ENCODE data around the gene PRUNE2.

The PRUNE2 gene

DNA sequence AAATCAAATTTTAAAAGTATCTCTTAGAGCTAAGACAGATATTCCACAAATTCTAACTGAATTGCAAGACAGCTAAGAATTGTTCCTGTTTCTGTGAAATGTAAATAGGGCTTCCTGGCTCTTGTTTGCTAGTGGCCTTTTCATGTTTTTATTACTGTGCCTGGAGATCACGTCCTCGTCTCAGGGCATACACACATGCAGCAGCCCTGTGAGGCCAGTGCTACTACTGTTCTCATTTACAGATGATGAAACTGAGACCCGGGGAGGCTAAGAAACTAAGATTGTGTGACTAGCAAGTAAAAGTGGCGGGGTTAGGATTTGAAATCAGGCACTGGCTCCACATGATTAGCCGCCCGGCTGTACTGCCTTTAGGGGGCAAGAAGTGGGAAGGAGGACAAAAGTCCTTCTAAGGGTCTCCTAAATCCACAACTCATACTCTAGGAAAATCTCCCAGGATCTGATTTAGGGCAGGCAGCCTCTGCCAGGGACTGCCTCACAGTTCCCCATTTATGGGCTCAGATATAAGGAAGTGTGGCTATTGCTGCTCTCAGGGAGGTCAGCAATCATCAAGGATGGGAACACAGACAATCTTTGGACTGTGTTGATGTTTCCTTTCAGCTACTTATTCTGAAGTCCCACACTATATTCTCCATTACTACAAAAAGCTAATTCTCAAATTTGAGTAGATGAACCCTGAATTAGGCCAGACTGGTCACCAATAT lies 7.9 kb downstream of the PRUNE2 start:
- no peak for ATAC-seq

GRCh38 chr9:76896035-76896434 lies 9.9 kb downstream of the PRUNE2 start:
- no peak for ATAC-seq

DNA sequence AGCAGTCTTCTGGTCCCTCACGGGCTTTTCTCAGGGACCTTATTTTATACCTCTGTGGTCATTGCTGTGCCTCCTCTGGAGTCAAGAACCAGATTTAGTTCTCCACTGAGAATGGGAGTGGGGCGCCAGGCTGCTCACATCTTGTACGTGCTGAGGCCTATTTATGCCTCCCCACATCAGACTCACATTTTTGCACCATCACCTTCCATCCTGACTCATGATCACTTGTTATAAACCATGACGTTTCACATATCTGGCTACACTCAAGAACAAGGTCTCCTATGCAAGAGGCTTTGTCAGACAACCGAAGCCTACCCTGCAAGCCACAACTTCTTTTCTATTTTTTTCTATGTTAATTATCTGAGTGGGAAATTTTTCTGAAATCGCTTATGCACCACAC lies 10.7 kb downstream of the PRUNE2 start:
- no peak for ATAC-seq

DNA sequence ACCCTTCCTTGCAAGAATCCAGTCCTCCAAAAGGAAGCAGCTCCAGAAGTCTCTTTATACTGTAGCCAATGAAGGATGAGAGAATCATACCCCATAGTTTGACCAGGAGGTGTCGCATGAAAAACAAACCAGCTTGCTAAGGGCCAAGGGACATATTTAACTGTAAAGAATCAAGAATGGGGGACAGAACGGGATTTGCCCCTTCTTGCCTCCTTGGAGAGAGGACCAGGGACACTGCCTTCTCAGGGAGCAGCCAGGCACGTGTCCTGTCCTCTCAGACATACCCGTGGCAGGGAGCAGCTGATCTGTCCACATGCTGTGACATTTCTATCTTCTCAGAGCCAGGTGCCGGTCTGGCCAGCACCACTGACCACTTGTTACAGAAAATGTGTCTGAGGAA lies 11.7 kb downstream of the PRUNE2 start:
- no peak for ATAC-seq

- no peak for ATAC-seq
Observed at GRCh38 chr9:76893395-76893932, 12.4 kb downstream of the PRUNE2 start.

- ATAC-seq, result no peak
Observed at GRCh38 chr9:76891874-76892273, 14.0 kb downstream of the PRUNE2 start.

DNA sequence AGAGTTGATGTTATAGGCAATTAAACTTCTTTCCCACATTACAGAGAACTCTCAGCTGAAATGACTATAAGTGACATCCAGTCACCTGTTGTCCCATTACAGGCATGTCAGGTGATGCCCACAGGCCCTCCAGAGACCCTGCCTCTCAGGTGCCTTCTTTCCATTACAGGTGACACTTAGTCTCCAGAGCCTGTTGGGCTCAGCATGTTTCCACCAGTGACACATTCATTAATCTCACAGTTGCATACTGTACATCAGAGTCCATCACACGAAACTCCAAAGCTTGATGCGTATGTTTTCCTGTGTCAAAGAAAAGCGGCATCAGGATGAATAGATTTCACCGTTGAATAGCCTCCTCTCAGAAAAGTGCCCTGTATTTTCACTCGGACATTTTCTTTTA lies 14.6 kb downstream of the PRUNE2 start:
- ATAC-seq, result no peak

DNA sequence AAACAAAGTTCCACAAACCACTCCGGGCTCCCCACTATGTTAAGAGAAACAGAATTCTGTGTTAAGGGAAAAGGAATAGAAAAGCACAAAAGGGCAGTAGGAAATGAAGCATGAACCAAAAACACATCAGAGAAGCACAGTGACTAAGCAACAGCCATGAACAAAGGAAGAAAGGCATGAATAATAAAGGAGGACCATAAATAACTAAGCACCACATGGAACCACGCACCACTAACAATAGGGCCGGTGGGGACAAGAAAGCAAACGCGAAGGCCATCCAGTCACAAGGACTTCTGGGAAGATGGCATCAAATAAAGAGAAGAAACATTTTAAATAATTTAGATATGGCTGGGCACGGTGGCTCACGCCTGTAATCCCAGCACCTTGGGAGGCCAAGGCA lies 18.0 kb downstream of the PRUNE2 start:
- ATAC-seq, result no peak

- ATAC-seq, result no peak
Observed at GRCh38 chr9:76887003-76887821, 18.7 kb downstream of the PRUNE2 start.

DNA sequence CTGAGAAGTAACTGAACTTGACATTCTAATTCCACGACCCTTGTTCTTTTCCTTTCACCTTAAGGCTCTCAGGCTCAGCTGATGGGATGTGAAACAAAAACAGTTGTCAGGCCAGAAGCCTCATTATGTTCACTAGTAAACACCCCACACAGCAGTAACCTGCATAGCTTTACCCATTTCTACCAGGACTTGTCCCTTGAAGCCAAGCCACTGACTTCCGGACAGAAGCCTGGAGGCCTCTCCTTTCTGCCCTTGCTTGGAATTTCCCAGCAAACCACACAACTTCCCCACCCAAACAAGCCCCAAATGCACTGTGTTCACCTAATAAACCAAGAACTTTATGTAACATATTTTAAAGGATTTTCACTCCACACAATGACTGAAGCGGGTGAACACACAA lies 19.6 kb downstream of the PRUNE2 start:
- no peak for ATAC-seq

- ATAC-seq, result no peak
Observed at GRCh38 chr9:76884823-76885222, 21.1 kb downstream of the PRUNE2 start.

GRCh38 chr9:76883341-76883855 lies 22.5 kb downstream of the PRUNE2 start:
- ATAC-seq, result no peak

GRCh38 chr9:76882686-76883085 lies 23.2 kb downstream of the PRUNE2 start:
- no peak for ATAC-seq

DNA sequence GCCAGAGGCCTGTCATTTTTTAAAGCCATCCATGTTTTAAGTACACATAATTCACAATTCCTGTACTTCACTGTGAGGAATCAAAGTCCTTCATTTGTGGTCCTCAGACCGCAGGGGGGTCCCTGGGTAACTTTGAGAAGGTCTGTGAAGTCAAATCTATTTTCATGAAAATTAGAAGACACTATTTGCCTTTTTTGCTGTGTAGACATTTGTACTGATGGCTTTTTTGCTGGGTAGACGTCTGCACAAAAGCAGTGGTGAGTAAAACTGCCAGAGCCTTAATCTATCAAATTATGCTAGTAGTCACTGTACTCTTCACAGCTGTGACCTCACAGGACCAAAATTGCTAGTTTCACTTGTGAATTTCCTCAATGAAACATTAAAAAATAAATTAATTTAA lies 25.7 kb downstream of the PRUNE2 start:
- ATAC-seq, result no peak

DNA sequence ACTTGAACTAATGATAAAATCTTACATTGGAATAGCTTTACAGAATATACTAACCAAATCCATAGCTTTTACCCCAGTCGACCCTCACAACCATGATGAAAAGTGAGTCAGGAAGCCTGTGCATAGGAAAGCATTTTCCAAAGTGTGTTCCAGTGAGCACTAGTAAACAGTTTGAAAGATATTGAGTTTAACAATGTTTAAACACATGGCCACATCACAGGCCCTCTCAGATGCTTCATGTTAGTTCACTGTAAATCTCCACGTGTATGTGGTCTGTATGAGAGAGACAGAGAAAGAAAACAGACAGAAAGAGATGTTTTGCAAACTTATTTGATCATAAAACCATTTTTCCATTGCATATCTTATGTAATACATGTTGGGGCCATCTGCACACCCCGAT lies 27.0 kb downstream of the PRUNE2 start:
- no peak for ATAC-seq

GRCh38 chr9:76877961-76878360 lies 28.0 kb downstream of the PRUNE2 start:
- ATAC-seq, result no peak

- ATAC-seq, result no peak
Observed at GRCh38 chr9:76876098-76876497, 29.8 kb downstream of the PRUNE2 start.

DNA sequence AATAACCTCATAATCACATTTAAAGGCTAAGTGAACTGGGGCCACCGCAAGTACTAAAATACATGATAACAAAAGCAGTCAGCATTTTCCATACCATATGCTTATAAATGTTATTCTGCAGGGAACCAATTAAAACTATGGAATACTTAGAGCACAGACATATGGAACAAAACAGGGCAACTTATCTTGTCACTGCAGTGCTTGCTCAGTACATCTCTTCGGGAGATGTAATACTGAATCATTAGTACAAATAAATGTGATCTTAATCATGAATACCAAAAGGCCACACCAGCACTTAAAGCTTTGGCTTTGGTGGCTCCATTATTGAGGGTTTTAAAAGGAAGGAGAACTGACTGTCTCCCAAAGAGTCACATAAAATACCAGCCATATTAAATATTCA lies 32.1 kb downstream of the PRUNE2 start:
- no peak for ATAC-seq

- no peak for ATAC-seq
Observed at GRCh38 chr9:76873056-76873792, 32.7 kb downstream of the PRUNE2 start.

- ATAC-seq, result no peak
Observed at GRCh38 chr9:76868897-76869296, 37.0 kb downstream of the PRUNE2 start.

DNA sequence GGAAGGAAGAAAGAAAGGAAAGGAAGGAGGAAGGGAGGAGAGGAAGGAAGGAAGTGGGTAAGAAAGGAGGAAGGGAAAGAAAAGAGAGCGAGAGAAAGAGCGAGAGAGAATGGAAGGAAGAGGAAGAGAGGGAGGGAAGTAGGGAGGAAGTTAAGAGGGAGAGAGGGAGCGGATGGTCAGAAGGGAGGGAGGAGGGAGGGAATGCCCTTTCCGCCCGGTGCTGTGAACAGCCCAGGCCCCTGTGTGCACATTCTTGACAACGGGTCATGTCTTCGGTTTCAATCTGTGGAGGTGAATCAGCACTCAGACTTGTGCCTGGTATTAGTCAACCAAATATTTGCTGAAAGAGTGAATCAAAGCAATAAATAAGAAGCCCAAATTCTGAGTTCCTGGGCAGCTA lies 39.2 kb downstream of the PRUNE2 start:
- no peak for ATAC-seq

GRCh38 chr9:76863832-76864231 lies 42.1 kb downstream of the PRUNE2 start:
- no peak for ATAC-seq

GRCh38 chr9:76859860-76860259 lies 46.1 kb downstream of the PRUNE2 start:
- no peak for ATAC-seq

All from activated CD4-positive, CD25-positive, alpha-beta regulatory T cell treated with anti-CD3 and anti-CD28 coated beads, Interleukin-2, amount 50 U/mL, for 24 hours (primary cell).